Measurements from ENCODE around the gene RHBDD2.

DNA sequence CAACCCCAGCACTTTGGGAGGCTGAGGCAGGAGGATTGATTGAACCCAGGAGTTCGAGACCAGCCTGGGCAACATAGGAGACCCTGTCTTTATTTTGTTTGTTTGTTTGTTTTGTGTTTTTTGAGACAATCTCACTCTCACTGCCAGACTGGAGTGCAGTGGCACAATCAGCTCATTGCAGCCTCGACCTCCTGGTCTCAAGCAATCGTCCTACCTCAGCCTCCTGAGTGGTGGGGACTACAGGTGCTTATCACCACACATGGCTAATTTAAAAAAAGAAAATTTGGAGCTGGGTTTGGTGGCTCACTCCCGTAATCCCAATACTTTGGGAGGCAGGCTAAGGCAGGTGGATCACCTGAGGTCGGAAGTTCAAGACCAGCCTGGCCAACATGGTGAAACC lies 34.7 kb upstream of the RHBDD2 start:
- TF ChIP-seq, protein P1, sequence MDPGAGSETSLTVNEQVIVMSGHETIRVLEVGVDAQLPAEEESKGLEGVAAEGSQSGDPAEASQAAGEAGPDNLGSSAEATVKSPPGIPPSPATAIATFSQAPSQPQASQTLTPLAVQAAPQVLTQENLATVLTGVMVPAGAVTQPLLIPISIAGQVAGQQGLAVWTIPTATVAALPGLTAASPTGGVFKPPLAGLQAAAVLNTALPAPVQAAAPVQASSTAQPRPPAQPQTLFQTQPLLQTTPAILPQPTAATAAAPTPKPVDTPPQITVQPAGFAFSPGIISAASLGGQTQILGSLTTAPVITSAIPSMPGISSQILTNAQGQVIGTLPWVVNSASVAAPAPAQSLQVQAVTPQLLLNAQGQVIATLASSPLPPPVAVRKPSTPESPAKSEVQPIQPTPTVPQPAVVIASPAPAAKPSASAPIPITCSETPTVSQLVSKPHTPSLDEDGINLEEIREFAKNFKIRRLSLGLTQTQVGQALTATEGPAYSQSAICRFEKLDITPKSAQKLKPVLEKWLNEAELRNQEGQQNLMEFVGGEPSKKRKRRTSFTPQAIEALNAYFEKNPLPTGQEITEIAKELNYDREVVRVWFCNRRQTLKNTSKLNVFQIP (CRISPR knock-in tag; IDR thresholded peaks at IDR 0.05; ENCODE audit: borderline replicate concordance, low read depth) = no peak
- TF ChIP-seq RARB (CRISPR knock-in tag; IDR thresholded peaks at IDR 0.05) = no peak
- no peak for TF ChIP-seq PATZ1 (CRISPR knock-in tag; IDR thresholded peaks at IDR 0.05; ENCODE audit: borderline replicate concordance)
- no peak for TF ChIP-seq TOX (CRISPR knock-in tag; IDR thresholded peaks at IDR 0.05; ENCODE audit: borderline replicate concordance)
- no peak for TF ChIP-seq TCF4 (CRISPR knock-in tag; IDR thresholded peaks at IDR 0.05; ENCODE audit: borderline replicate concordance)
- TF ChIP-seq ZNF565 (CRISPR knock-in tag; conservative IDR thresholded peaks at IDR 0.05; ENCODE audit: low read depth) = no peak
- no peak for TF ChIP-seq CSDC2 (CRISPR knock-in tag; IDR thresholded peaks at IDR 0.05)
- no peak for TF ChIP-seq ESRRG (CRISPR knock-in tag; IDR thresholded peaks at IDR 0.05)
- no peak for TF ChIP-seq ARNTL (CRISPR knock-in tag; IDR thresholded peaks at IDR 0.05; ENCODE audit: borderline replicate concordance, low read depth)

Data from SK-N-SH treated with all-trans-retinoic acid at 6 μM for 48 hours (cell line).